Urothelium cell line (cell line): Measurements from ENCODE around the gene NUDT8.
"Not testable (repeated sequence)": the region's sequence is repeated elsewhere in the genome, so short reads cannot be mapped to it uniquely, and the experiment has no call there.

Experiments used
- DNase-seq: peaks from one replicate; pipeline ENCODE4 v3.0.0; 2011; ENCODE audit warnings: low spot score, mixed read lengths
- FAIRE-seq: peaks from 2 replicates; lab custom pipeline; 2011; peaks lifted over from hg19 to GRCh38; lab: Jason Lieb, UNC

Gene NUDT8

DNA sequence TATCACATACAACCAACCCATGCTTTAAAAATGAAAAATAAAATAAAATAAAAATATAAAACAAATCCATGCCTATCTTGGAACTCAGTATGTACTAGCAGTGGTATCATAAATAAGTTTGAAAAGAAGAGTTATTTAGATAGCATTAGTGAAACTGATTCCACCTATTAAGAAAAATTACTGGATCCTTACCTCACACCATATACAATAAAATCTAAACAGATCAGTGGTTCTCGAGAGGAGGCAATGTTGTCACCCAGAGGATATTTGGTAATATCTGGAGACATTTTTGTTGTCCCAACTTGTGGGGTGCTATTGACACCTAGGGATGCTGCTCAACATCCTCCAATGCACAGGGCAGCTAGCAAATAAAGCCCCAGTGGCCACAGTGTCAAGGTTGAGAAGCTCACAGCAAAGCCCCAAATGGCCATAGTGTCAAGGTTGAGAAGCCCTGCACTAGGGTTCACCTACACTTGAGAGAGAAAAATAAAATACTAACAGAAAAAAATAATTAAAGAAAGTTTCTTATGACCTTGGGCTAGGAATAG, 32.9 kb downstream of the NUDT8 start:
- FAIRE-seq (no peak), DNase-seq (no peak)

- no peak for DNase-seq
- FAIRE-seq, result no peak
Observed at GRCh38 chr11:67594480-67594879, 35.3 kb downstream of the NUDT8 start.

DNA sequence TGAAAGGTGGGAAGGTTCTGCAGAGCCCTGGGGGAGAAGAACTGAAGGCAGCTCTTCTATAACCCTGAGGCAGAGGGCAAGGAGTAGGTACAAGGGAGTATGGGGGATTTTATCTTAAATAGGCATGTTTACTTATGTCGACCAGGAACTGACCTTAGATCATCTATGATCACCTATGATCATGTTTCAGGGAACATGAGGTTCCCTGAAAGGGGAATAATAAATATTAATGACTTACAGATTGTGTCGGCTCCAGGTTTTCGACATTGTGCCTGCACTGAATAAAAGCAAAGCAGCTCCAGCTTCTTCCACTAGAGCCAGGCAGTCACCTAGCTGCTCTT, 36.2 kb downstream of the NUDT8 start:
- no peak for FAIRE-seq
- no peak for DNase-seq

DNA sequence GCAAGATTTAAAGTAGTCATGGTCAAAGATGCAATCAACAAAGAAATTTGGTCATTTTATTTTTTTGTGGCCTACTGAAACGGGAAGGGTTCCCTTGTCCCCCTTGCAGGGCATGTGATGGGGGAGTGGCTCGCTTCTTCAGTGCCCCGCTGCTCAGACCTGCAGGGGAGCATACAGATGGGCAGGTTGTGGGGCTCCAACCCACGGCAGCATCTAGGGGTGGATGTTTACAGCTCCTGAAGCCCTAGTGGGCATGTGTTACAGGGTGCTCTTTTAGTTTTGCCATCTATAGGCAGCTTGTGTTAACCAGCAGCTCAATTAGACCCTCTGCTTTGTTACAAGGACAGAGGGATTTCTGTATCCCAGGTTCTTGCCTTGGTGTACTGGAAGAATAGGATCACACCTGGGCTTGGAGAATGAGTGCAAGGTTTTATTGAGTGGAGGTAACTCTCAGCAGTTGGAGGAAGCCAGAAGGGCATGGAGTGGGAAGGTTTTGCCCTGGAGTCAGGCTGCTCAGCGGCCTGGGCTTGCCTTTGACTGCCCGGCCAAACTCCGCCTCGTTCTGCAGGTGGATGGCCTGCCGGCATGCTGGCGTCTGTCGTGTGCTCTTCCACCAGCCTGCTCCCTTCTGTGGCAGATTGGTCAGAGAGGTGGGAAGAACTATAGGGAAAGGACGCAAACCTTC, 36.7 kb downstream of the NUDT8 start:
- no peak for DNase-seq
- no peak for FAIRE-seq

- DNase-seq, FAIRE-seq: not testable (repeated sequence)
Observed at GRCh38 chr11:67588899-67589415, 40.8 kb downstream of the NUDT8 start.

DNA sequence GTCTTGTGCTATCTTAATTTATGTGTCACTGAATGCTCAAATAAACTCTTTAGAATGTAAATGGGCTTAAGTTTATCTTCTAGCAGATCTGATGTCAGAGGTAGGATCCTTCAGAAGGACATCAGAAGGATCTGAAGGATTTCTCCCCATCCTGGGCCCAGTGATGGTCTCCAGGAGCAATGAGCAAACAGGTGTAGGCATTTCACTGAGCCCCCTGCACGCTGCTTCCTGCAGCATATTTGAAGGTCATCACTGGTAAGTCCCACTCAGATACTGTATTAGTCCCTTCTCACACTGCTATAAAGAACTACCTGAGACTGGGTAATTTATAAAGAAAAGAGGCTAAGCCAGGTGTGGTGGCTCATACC, 41.6 kb downstream of the NUDT8 start:
- DNase-seq (no peak), FAIRE-seq (no peak)

DNA sequence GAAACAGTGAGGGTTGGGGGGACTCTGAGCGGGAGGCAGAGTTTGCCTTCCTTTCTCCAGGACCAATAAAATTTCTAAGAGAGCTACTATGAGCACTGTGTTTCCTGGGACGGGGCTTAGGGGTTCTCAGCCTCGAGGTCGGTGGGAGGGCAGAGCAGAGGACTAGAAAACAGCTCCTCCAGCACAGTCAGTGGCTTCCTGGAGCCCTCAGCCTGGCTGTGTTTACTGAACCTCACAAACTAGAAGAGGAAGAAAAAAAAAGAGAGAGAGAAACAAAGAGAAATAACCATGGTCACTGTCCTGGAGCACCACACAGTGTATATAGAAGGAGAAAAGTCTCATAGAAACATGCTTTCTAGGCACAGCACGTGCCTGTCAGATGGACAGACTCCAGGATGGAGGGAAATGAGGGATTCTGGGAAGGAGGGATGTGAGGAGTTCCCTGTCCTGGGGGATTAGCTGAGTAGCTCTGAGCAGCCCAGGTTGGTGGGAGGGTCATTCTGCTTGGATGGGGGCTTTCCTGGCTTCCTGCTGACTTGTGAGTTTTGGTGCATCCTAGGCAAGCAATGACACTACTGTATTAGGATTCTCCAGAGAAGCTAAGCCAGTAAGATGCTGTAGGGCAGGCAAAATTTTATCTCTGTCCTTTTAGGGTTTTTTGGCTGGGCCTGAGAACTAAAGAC, 43.0 kb downstream of the NUDT8 start:
- FAIRE-seq (no peak), DNase-seq (no peak)

DNA sequence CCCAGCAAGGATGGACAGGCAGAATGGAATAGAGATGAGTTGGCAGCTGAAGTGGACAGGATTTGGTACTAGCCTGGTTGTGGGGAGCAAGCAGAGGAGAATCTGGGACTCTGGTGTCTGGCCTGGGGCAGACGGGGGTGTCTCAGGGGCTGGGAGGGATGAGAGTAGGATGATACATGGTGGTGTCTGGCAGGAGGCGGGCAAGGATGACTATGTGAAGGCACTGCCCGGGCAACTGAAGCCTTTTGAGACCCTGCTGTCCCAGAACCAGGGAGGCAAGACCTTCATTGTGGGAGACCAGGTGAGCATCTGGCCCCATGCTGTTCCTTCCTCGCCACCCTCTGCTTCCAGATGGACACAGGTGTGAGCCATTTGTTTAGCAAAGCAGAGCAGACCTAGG, 43.8 kb downstream of the NUDT8 start:
- no peak for FAIRE-seq
- DNase-seq, result no peak

DNA sequence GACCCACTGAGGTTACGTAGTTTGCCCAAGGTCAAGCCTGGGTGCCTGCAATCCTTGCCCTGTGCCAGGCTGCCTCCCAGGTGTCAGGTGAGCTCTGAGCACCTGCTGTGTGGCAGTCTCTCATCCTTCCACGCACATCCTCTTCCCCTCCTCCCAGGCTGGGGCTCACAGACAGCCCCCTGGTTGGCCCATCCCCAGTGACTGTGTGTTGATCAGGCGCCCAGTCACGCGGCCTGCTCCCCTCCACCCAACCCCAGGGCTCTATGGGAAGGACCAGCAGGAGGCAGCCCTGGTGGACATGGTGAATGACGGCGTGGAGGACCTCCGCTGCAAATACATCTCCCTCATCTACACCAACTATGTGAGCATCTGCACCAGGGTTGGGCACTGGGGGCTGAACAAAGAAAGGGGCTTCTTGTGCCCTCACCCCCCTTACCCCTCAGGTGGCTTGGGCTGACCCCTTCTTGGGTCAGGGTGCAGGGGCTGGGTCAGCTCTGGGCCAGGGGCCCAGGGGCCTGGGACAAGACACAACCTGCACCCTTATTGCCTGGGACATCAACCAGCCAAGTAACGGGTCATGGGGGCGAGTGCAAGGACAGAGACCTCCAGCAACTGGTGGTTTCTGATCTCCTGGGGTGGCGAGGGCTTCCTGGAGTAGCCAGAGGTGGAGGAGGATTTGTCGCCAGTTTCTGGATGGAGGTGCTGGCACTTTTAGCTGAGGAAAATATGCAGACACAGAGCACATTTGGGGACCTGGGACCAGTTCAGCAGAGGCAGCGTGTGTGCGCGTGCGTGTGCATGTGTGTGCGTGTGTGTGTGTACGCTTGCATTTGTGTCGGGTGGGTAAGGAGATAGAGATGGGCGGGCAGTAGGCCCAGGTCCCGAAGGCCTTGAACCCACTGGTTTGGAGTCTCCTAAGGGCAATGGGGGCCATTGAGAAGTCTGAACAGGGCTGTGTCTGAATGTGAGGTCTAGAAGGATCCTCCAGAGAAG, 44.6 kb downstream of the NUDT8 start:
- DNase-seq (no peak), FAIRE-seq (no peak)

DNA sequence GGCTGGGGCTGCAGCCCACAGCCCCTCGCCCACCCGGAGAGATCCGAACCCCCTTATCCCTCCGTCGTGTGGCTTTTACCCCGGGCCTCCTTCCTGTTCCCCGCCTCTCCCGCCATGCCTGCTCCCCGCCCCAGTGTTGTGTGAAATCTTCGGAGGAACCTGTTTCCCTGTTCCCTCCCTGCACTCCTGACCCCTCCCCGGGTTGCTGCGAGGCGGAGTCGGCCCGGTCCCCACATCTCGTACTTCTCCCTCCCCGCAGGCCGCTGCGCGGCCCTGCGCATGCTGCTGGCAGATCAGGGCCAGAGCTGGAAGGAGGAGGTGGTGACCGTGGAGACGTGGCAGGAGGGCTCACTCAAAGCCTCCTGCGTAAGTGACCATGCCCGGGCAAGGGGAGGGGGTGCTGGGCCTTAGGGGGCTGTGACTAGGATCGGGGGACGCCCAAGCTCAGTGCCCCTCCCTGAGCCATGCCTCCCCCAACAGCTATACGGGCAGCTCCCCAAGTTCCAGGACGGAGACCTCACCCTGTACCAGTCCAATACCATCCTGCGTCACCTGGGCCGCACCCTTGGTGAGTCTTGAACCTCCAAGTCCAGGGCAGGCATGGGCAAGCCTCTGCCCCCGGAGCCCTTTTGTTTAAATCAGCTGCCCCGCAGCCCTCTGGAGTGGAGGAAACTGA, 45.4 kb downstream of the NUDT8 start:
- peak; percentile 57 for DNase-seq
- FAIRE-seq, result no peak

GRCh38 chr11:67583247-67584204, 46.2 kb downstream of the NUDT8 start, which contains the start of gene GSTP1:
Gene GSTP1, plus strand, starts transcription at chr11:67583812. Its CDS starts 32 bp downstream, at chr11:67583844.
- peak; percentile 96 for DNase-seq
- no peak for FAIRE-seq

DNA sequence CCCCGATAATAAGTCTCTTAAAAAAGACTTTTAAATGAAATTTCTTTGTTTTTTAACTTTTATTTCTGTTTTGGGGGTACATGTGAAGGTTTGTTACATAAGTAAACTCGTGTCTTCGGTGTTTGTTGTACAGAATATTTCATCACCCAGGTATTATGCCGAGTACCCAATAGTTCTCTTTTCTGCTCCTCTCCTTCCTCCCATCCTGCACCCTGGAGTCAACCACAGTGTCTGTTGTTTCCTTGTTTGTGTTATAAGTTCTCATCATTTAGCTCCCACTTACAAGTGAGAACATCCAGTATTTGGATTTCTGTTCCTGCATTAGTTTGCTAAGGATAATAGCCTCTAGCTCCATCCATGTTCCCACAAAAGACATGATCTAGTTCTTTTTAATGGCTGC, 47.7 kb downstream of the NUDT8 start:
- DNase-seq (no peak), FAIRE-seq (no peak)

- no peak for DNase-seq
- FAIRE-seq, result no peak
Observed at GRCh38 chr11:67581469-67581868, 48.3 kb downstream of the NUDT8 start.

DNA sequence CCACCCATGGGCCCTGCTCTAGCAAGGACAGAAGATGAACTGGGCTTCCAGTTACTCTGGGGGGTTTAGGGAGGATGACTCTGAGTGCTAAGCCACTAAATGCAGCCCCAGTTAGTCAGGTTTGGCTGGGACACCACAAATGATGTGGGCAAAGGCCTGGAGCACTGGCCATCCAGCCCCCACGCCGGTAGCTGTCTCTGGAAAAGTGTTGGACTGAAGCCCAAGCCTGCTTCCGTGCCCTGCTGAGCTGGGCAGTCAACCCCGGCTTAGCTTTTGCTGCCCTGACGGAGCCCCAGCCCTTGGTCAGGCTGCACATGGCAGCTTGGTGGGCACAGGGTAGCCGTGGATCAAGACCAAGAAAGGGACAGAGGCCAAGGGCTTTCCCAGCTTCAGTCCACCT, 51.8 kb downstream of the NUDT8 start:
- DNase-seq, result no peak

More for the DNA sequence above, 51.8 kb downstream of the NUDT8 start:
- FAIRE-seq, result no peak
